HuH-7.5 (cell line): ENCODE measurements around the gene GAK.
A peak's percentile ranks its signal among the peaks of the same experiment; 100 is the strongest.
"Not testable (repeated sequence)": the region's sequence is repeated elsewhere in the genome, so short reads cannot be mapped to it uniquely, and the experiment has no call there.

Source experiments
- DNase-seq: peaks from one replicate; pipeline ENCODE4 v3.0.0; 2011; ENCODE audit warnings: low spot score

The GAK gene

GRCh38 chr4:931960-932712, at the start of gene GAK, which contains the start of gene TMEM175:
Gene GAK (minus strand): TSS chr4:932316. CDS start chr4:932187, 129 bp downstream.
Gene TMEM175 (plus strand): TSS chr4:932460. CDS start chr4:947740, 15,280 bp downstream.
- peak; percentile 99 for DNase-seq

- peak; percentile 92 for DNase-seq
Measured at GRCh38 chr4:978957-979701, 47.0 kb upstream of the GAK start.

- DNase-seq: not testable (repeated sequence)
Measured at GRCh38 chr4:976016-976415, 43.9 kb upstream of the GAK start.

- DNase-seq: no peak
Measured at GRCh38 chr4:974668-975067, 42.6 kb upstream of the GAK start.

- peak; percentile 98 for DNase-seq
Measured at GRCh38 chr4:973431-974397, 41.6 kb upstream of the GAK start, which contains the start of gene DGKQ. Gene DGKQ (minus strand): TSS chr4:973569. CDS start chr4:973482, 87 bp downstream.

GRCh38 chr4:972651-973424, 40.7 kb upstream of the GAK start:
- DNase-seq: peak; percentile 85

- DNase-seq: no peak
Measured at GRCh38 chr4:971666-972500, 39.8 kb upstream of the GAK start.

- no peak for DNase-seq
Measured at GRCh38 chr4:970854-971520, 38.9 kb upstream of the GAK start.

- DNase-seq: no peak
Measured at GRCh38 chr4:970046-970745, 38.1 kb upstream of the GAK start.

- no peak for DNase-seq
Measured at GRCh38 chr4:968621-969394, 36.7 kb upstream of the GAK start.

- DNase-seq: no peak
Measured at GRCh38 chr4:968221-968620, 36.1 kb upstream of the GAK start.

- DNase-seq: no peak
Measured at GRCh38 chr4:967113-968104, 35.3 kb upstream of the GAK start.

- DNase-seq: no peak
Measured at GRCh38 chr4:966266-967112, 34.4 kb upstream of the GAK start.

- no peak for DNase-seq
Measured at GRCh38 chr4:965766-966134, 33.6 kb upstream of the GAK start.

GRCh38 chr4:965048-965765, 33.1 kb upstream of the GAK start:
- no peak for DNase-seq
